MCF 10A (cell line): Measurements from ENCODE around the gene TAF10. TPM values are rescaled to one million over a fixed set of nuclear protein-coding genes. Genes with fewer than 3 reads are reported as not detected.

Experiments used
- BruUV-seq: library from RNA; stranded (reverse); fragments of 400-500 nt; replicated peaks from 2 replicates; lab custom pipeline; 2021; lab: Mats Ljungman, UMichigan
- CTCF ChIA-PET: fragments of 300-600 bp; sonication (Branson Sonifier 250); formaldehyde crosslinking; extraction: SDS; loops from one replicate; lab custom pipeline; 2021; ENCODE audit warnings: antibody characterized with exemption, inconsistent platforms; lab: Yijun Ruan, JAX
- POLR2A ChIA-PET: fragments of 300-600, 350-650 bp; sonication (Branson Sonifier 250); formaldehyde crosslinking; extraction: SDS; loops from one replicate; lab custom pipeline; 2020; ENCODE audit warnings: antibody characterized with exemption, inconsistent platforms; lab: Yijun Ruan, JAX
- DNase-seq: peaks from one replicate; pipeline ENCODE4 v3.0.0-alpha.2; 2018; ENCODE audit not compliant: unreplicated experiment
- H3K27ac Mint-ChIP-seq: one replicate; pipeline ENCODE4 v1.8.0; 2022; ENCODE audit warnings: mild to moderate bottlenecking, low read depth, mixed read lengths; ENCODE audit not compliant: unreplicated experiment
- H3K27me3 Mint-ChIP-seq: one replicate; pipeline ENCODE4 v1.8.0; 2022; ENCODE audit warnings: mixed read lengths; ENCODE audit not compliant: insufficient read depth, unreplicated experiment
- H3K36me3 Mint-ChIP-seq: one replicate; pipeline ENCODE4 v1.8.0; 2022; ENCODE audit warnings: mild to moderate bottlenecking, moderate library complexity, mixed read lengths; ENCODE audit not compliant: insufficient read depth, unreplicated experiment
- H3K4me1 Mint-ChIP-seq: one replicate; pipeline ENCODE4 v1.8.0; 2022; ENCODE audit warnings: mixed read lengths; ENCODE audit not compliant: insufficient read depth, unreplicated experiment
- H3K4me3 Mint-ChIP-seq: one replicate; pipeline ENCODE4 v1.8.0; 2022; ENCODE audit warnings: mild to moderate bottlenecking, moderate library complexity, mixed read lengths; ENCODE audit not compliant: unreplicated experiment
- H3K9me3 Mint-ChIP-seq: one replicate; pipeline ENCODE4 v1.8.0; 2022; ENCODE audit warnings: mixed read lengths; ENCODE audit not compliant: unreplicated experiment
- CTCF ChIP-seq: fragments of 200-600 bp; IDR thresholded peaks from one replicate; pipeline ENCODE4 v1.8.0; 2022; ENCODE audit warnings: antibody characterized with exemption, mild to moderate bottlenecking; ENCODE audit not compliant: unreplicated experiment
- intact Hi-C: fragments of 100-400 bp; cut with micrococcal nuclease; formaldehyde crosslinking; loops from 2 replicates; pipeline ENCODE4 v1.14.1; 2022
- total RNA-seq: library from RNA; stranded (reverse); gene quantifications from 2 replicates; pipeline ENCODE4 v1.2.3, GENCODE V29; 2022

The TAF10 gene
- total RNA-seq, 1 experiment from 2014 or later = 157 TPM

GRCh38 chr11:6618117-6619003 lies 6.3 kb upstream of the TAF10 start:
- BruUV-seq = no TSS peak
- Mint-ChIP-seq H3K27ac (no peak overlapping the region), H3K27me3 (no peaks in the 10 kb centered on the region), H3K36me3 (peaks cover 11% of the 10 kb centered on the region), H3K9me3 (no peaks in the 10 kb centered on the region), H3K4me1 (no peaks in the 10 kb centered on the region), H3K4me3 (no peak overlapping the region)
- TF ChIP-seq CTCF = no peak
- intact Hi-C loops = loop anchor here (2.0 kb wide), 1 partner anchor 84 kb away; no protein-coding TSS in a partner anchor
- no peak for DNase-seq
- POLR2A ChIA-PET = interaction anchor here (0.6 to 4.6 kb wide), 17 partner anchors 9 to 298 kb away, joined by 3 to 56 read pairs (median 3); partner anchors contain the start of genes ARFIP2, CAVIN3, ILK and MRPL17
- CTCF ChIA-PET = interaction anchor here (0.6 to 3.0 kb wide), 13 partner anchors 8 to 239 kb away, joined by 3 to 34 read pairs (median 4); partner anchors contain the start of genes ILK and MRPL17

DNA sequence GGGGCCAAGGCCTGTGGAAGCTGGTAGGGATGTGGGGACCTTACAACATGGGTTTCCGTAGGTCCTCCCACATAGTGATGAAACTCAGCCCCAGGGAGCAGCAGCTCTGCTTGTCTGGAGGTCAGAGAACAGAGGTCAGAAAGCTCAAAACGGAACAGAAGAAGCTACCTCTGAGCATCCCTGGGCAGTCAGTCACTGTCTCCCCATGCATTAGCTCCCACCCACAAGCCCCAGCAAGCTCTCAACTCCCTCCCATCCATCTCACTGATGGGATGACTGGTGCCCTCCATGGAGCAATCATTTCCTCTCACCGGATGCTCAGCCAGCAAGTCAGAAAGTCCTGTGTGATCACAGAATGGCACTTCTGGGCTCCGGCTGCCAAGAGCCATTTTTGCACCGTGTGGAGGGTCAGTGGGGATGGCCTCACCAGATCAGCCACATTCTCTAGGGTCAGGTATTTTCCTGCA lies 5.3 kb upstream of the TAF10 start:
- Mint-ChIP-seq H3K9me3 (no peaks in the 10 kb centered on the region), H3K36me3 (peaks cover 11% of the 10 kb centered on the region), H3K27me3 (no peaks in the 10 kb centered on the region), H3K4me1 (no peaks in the 10 kb centered on the region), H3K27ac (no peak overlapping the region), H3K4me3 (no peak overlapping the region)
- POLR2A ChIA-PET = interaction anchor here (0.9 to 4.6 kb wide), 7 partner anchors 10 to 297 kb away, joined by 3 to 56 read pairs (median 15); partner anchors contain the start of genes ARFIP2, CAVIN3, ILK and MRPL17
- CTCF ChIA-PET = interaction anchor here (2.1 to 3.0 kb wide), 5 partner anchors 10 to 238 kb away, joined by 6 to 34 read pairs (median 12); partner anchors contain the start of genes ILK and MRPL17
- no TSS peak for BruUV-seq
- no peak for DNase-seq
- no peak for TF ChIP-seq CTCF
- intact Hi-C loops = no loop called here

- BruUV-seq = no TSS peak
- H3K9me3 Mint-ChIP-seq = no peaks in the 10 kb centered on the region
- ChIA-PET CTCF (interaction anchor here (2.6 to 3.0 kb wide), 2 partner anchors 10 to 12 kb away, joined by 12 to 17 read pairs; partner anchors contain the start of gene ILK), POLR2A (interaction anchor here (1.1 to 1.2 kb wide), 2 partner anchors 12 to 67 kb away, joined by 3 to 4 read pairs; partner anchors contain the start of gene MRPL17)
- H3K27ac Mint-ChIP-seq = no peak overlapping the region
- no peaks in the 10 kb centered on the region for H3K27me3 Mint-ChIP-seq
- no peak for TF ChIP-seq CTCF
- H3K4me3 Mint-ChIP-seq = no peak overlapping the region
- peaks cover 11% of the 10 kb centered on the region for H3K36me3 Mint-ChIP-seq
- no peaks in the 10 kb centered on the region for H3K4me1 Mint-ChIP-seq
- intact Hi-C loops = no loop called here
- DNase-seq = no peak
Observed at GRCh38 chr11:6616596-6617250, 4.7 kb upstream of the TAF10 start.
